Amniotic stem cell (primary cell): Measurements from ENCODE around the gene SARM1.

Experiments used
- DNase-seq: peaks from one replicate; lab custom pipeline; 2025; lab: John Stamatoyannopoulos, UW

The SARM1 gene

DNA sequence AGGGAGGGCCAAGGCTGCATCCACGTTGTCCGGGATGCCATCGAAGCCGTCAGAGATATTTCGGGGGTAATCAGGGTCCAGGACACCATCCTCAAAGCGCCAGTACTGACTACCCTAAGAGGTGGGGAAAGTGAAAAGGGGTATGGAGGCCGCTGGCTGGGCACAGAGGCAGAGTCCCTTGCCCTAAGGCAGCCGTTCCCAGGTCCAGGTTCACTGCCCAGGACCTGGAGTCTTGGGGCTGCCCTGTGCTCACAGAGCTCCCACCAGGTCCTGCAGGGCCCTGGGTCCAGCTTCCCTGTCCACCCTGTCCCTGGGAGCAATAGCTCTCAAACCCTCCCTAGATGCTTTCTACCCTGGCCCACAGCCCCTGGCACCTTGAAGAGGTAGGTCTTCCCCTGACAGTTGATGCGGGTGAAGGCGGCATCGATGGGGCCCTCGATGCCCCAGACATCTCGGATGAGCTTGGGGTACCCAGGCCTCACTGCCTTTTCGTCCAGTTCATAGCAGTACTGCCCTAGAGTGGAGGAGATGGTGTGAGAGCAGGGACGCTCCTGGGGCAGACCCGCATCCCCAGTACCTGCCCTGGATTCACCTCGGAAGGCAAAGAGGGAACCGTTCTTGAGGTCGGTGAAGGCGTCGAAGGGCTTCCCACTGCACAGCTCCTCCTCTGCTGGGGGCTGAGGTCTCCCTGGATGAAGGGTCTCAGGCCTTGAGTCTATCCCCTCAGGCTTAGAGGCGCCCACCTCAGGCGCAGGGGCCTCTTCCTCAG, 2.4 kb upstream of the SARM1 start:
- no peak for DNase-seq

DNA sequence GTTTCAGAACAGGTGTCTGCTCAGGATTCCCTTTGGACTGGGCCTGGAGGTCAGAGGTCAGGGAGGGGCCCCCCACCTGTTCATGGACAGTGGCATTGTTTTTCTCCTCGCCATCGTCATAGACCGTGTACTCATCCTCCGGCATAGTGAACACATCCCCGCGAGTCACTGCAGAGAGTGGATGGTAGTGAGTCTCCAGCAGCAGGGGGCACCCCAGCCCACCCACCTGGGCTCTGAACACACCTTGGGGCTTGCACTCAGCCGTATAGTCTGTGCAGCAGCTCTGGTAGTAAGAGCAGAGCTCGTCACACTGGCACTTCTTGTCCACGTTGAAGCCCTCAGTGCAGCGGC, 1.8 kb upstream of the SARM1 start:
- DNase-seq = no peak

DNA sequence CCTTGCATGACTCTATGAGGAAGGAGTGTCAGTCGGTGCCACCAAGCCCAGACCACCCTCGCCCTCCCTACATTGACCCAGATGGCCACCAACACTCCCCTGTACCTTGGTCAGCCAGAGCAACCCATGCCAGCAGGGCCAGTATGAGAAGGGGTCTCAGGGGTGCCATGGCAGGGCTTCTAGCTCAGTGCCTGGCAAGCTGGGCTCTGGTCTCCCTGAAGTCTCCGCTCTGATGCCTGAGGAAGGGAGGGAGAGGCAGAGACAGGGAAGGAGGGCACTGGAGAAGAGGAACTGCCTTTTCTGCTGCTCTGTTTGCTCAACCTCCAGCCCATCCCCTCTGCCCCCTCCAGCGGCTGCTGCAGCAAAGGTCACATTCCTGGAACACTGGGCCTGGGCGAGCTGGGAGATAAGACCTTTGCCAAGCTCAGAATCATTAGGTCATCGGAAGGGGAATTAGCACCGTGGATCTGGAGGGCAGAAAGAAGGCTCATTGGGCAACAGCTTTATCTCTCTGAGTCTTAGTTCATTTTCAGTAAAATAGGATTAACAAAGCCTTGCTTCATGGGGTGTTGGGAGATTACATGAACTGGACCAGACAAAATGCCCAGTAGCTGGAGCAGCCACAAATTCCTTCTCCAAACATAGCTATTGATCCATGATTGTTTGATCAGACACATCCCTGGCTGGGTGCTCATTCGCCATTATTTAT, 1.3 kb upstream of the SARM1 start, which contains the start of gene VTN:
Gene VTN, minus strand, starts transcription at position 273 of the 709 bp plus-strand sequence. Its CDS starts 104 bp downstream, at position 169.
- no peak for DNase-seq

DNA sequence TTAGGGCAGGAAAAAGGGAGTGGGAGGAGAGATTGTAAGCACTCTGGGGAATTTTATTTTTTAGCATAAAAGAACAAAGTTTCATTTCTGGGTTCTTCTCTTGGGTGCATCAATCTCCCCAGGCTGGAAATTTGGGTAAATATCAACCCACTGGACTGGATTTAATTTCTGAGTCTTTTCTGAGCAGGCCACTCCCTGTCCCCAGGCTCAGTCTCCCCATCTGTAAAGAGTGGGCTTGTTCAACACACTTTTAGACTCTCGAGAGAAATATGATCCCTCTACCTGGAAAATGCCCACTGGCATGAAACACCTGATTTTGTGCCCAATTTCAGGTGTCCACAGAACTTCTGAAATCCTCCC, 770 bp upstream of the SARM1 start:
- no peak for DNase-seq

DNA sequence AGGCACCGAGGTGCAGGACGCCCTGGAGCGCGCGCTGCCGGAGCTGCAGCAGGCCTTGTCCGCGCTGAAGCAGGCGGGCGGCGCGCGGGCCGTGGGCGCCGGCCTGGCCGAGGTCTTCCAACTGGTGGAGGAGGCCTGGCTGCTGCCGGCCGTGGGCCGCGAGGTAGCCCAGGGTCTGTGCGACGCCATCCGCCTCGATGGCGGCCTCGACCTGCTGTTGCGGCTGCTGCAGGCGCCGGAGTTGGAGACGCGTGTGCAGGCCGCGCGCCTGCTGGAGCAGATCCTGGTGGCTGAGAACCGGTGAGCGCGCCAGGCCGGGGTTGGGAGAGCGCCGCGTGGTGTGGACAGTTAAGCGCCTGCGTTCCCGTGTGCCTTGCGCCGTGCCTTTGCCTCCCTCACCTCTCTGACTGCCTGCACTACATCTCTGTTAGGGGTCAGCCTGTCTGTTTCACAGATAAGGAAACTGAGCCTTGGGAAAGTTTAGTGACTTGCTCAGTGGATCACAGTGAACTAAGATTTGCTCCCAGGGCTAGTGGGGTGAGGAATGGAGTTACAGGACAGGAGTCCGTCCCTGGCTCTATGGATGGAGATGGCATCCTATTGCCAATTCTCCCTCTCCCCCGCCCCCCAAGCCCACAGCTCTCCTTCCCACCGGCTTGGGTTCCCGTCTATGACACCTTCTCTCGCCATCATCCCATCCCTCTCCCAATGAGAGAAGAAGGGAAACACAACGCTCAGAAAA, 880 bp downstream of the SARM1 start:
- DNase-seq = no peak

DNA sequence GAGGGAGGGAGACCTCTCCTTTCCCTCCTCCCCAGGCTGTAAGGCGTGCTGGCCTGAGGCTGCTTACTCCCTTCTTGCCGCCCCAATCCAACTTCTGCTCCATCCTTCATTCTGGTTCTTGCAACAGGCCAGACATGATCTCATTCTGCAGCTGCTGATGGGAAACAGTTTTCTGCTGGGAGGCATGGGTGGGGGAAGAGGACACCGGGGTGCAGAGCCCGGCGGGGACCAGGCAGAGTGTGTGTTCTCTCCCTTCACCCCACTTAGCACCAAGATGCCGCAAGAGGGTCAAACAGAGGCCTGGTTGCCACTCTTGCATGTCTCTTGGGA, 1.4 kb downstream of the SARM1 start:
- DNase-seq = no peak

DNA sequence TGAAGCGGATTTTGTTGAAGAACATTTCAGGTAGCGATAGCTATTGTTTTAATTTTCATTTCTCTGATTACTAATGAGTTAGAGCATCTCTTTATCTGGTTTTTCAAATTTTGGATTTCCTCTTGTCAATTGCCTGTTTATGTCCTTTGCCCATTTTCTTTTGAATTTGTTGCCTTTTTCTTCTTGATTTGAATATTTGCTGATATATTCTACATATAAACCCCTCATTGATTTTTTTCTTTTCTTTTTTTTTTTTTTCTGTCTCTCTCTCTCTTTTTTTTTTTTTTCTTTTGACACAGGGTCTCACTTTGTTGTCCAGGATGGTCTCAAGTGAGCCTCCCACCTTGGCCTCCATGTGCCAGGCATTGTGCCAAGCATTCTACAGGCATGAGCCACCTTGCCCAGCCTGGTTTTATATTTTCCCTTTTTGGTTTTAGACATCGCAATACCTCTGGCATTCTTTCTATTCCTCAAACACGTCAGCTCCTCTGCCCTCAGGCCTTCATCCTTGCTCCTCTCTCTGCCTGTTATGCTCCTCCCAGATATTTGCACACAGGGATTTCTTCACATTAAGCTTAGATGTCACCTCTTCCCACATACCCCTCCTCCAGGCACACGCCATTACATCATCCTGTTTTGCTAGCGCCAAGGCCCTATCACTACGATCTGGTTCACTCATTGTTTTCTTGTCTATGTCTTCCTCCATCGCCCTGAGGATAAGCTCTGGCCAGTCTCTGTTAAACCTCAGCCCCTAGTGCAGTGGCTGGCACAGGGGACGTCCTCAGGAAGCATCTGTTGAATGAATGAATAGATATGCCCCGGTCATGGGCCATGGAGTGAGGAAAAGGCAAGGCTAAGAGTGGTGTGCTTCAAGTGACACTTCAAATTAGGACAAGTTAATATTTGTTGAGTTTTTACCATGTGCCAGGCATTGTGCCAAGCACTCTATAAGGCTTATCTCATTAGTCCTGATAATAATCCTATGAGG, 8.6 kb downstream of the SARM1 start:
- DNase-seq = peak; percentile 73

DNA sequence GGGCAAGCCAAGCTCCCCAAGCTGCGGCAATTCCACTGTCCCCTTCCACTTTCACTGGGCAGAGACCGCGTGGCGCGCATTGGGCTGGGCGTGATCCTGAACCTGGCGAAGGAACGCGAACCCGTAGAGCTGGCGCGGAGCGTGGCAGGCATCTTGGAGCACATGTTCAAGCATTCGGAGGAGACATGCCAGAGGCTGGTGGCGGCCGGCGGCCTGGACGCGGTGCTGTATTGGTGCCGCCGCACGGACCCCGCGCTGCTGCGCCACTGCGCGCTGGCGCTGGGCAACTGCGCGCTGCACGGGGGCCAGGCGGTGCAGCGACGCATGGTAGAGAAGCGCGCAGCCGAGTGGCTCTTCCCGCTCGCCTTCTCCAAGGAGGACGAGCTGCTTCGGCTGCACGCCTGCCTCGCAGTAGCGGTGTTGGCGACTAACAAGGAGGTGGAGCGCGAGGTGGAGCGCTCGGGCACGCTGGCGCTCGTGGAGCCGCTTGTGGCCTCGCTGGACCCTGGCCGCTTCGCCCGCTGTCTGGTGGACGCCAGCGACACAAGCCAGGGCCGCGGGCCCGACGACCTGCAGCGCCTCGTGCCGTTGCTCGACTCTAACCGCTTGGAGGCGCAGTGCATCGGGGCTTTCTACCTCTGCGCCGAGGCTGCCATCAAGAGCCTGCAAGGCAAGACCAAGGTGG, 9.8 kb downstream of the SARM1 start:
- no peak for DNase-seq

DNA sequence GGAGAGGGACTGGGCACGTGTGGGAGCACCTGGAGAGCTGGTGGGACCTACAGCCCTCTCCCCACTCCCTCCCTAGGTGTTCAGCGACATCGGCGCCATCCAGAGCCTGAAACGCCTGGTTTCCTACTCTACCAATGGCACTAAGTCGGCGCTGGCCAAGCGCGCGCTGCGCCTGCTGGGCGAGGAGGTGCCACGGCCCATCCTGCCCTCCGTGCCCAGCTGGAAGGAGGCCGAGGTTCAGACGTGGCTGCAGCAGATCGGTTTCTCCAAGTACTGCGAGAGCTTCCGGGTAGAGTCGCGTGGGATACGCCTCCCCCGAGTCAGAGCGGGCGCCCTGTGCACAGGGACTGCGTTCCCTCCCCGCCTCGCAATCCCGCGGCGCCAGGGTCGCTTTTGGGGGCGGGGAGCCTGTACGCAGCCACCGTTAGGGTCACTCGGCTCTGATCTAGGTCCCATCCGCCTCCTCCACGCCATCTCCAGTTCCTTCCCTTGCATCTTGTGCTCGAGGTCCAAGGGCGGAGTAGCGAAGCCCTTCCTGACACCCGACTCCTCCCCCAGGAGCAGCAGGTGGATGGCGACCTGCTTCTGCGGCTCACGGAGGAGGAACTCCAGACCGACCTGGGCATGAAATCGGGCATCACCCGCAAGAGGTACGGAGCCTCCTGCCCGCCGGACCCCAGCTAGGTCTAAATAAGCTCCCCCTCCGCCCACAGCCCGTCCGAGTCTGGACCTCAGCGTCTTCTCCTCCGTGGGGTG, 13.0 kb downstream of the SARM1 start:
- DNase-seq = no peak

DNA sequence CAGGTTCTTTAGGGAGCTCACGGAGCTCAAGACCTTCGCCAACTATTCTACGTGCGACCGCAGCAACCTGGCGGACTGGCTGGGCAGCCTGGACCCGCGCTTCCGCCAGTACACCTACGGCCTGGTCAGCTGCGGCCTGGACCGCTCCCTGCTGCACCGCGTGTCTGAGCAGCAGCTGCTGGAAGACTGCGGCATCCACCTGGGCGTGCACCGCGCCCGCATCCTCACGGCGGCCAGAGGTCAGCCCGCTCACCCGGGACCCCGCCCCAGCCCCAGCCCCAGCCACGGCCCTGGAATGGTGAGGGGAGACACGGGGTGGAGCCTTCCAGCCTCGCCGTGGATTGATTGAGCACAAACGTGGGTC, 13.5 kb downstream of the SARM1 start:
- DNase-seq = no peak

DNA sequence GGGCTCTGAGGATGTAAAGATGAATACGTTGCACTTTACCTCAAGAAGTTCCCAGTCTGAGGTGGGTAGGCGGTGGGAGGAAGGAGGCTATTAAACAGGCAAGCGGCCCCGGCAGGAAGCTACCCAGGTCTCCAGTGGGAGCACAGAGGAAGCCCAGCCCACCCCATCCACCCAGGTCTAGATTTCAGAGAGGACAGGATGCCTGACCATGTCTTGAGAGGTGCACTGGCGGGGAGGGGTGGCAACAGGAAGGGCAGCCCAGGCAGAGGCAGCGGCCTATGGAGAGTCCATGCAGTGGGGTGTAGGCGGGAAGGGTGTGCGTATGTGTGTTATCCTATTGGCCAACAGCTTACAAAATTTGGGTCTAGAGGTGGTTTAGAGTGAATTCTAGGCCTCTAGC, 13.9 kb downstream of the SARM1 start:
- DNase-seq = no peak

DNA sequence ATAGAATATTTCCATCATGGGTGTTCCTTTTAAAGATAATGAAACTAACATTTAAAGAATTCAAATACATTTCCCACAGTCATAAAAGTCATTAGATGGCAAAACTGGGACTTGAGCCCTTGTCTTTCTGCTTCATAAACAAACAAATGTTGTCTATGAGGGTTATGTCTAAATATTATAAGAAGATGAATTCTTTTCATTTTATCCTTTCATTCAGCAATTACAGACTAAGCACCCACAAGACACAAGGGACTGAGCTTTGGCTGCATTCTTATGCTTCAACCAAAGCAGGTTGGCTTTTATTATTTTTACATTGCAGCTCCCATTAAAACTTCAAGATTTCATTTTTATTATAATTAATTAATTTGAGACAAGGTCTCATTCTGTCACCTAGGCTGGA, 14.9 kb downstream of the SARM1 start:
- DNase-seq = no peak

DNA sequence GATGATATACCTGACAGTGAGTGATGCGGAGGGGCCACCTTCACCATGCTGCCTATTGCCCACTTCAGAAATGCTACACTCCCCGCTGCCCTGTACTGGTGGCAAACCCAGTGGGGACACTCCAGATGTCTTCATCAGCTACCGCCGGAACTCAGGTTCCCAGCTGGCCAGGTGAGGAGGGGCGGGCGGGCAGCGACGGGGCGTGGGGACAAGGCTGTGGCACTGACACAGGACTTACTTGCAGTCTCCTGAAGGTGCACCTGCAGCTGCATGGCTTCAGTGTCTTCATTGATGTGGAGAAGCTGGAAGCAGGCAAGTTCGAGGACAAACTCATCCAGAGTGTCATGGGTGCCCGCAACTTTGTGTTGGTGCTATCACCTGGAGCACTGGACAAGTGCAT, 16.6 kb downstream of the SARM1 start:
- DNase-seq = no peak

DNA sequence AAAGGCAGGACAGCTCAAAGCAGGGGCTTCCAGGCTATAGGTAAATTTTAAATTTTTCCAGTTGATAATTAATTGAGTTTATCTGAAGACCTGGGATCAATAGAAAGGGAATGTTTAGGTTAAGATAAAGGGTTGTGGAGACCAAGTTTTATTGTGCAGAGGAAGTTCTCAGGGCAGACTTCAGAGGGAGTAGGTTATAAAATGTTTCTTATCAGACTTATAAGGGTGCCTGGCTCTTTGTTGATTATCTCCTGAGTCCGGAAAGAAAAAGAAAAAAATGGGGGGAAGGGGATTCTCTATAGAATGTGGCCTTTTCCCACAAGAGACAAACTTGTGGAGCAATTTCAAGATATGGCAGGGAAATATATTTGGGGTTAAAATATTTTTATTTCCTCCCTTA, 18.6 kb downstream of the SARM1 start:
- DNase-seq = no peak

DNA sequence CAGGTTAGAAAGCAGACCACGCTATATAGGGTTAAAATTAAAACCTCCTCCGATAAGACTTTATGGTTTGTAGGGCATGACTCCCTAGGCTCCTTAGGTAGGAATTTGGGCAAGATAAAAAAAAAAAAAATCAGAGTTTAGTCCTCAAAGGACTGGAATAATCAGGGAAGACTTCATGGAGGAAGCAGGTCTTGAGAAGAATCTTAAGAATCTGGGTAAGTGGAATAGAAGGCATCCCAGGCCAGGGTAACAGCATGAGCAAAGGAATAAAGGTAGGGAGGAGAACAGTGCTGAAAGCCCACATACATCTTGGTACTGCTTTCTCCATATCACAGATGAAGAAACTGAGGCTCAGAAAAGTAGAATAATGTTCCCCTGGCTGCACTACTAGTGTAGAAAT, 19.1 kb downstream of the SARM1 start:
- DNase-seq = no peak

DNA sequence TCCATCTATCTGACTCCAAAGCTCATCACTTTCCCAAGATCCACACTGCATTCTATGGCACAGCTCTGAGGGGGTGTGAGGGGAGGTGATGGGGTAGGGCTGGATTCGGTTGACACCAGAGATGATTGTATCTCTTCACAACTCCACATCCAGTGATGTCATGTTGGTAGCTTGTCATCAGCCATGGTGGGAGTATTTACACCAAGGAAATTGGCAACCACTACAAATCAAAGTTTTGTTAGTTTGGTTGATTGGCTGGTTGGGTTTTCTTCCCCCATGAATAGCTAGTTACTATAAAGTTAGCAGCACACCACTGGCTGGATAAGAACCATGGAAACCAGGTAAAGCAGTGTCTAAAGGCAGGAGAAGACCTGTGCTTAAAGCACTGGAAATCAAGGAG, 19.5 kb downstream of the SARM1 start:
- DNase-seq = no peak

DNA sequence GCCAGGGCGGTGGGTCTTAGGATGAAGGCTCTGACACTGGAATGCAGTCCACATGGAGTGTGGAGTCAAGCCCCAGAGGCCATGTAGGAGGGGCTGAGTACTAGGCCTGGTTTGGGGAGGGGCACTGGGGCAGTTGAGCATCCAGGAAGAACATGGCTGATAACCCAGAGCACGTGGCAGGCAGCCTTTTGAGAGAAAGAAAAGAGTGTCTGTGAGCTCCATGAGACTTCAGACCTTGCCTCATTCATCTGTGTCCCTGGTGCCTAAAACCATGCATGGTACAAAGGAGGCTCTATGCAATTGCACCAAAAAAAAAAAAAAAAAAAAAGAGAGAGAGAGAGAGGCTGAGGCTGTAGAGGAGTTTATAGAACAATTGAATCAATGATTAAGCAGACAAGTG, 19.9 kb downstream of the SARM1 start:
- DNase-seq = no peak

DNA sequence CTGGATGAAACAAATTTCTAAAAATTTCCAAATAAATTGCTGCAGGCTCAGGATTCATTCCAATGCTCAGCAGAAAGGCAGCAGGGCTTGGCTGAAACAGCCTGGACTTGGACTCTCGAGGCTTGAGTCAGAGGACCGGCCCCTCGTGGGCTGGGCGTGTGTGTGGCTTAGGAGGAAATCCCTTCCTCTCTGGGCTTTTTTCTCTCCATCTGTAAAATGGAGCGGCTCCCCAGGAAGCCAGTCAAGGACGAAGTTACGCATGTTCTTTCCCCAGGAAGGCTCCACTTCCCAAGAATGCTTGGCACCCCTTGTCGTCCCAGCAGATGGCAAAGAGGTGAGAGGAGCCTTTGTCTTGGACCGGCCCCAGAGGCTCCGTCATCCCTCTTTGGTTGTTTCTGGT, 21.0 kb downstream of the SARM1 start:
- no peak for DNase-seq

DNA sequence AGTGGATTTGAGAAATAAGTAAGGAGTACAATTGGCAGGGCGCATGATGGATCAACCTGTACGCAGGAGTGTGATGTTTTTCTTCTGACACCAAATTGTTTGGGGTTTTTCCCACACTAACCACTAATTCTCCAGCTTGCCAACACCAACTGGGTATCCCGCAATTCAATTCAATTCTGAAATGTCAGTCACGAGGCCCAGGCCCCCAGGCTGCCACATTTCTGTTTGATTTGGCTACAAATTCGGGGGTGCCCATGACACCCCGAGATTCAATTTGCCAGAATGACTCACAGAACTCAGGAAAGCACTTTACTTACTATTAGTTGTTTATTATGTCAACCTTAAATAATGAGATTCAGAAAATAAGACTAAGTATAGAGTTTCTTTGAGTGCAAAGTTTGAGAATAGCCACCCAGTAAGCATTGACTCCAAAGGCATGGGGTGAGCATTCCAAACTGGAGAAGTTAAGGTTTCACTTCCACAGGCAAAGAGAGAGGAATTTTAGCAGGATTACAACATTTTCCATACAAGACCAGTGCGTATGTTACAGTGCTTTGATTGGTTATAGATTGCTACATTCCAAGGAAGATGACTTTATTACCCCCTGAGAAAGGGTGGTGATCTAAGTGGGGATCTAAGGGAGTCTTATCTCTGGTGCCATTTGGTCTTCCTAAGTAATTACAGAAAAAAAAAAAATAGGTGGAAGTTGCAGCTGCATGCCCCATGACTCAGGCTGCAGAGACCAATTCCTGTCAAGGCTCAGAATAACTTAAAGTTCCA, 23.0 kb downstream of the SARM1 start:
- DNase-seq = no peak

DNA sequence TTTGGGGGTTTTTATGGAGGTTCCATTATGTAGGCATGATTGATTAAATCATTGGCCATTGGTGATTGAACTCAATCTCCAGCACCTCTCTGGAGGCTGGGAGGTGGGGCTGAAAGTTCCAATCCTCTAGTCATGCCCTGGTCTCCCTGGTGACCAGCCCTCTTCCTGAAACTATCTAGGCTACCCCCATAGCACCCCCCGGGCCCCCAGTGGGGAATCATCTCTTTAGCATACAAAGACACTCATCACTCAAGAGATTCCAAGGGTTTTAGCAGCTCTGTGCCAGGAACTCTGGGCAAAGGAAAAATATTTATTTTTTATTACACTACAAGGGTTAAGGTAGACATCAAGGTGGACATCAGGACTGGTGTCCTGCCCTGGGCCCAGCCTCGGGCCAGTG, 23.9 kb downstream of the SARM1 start:
- no peak for DNase-seq
